ENCODE data around the gene C19orf12.

The C19orf12 gene

GRCh38 chr19:29667901-29668341 lies 47.1 kb downstream of the C19orf12 start:
- POLR2A ChIA-PET: interaction anchor here (1.8 kb wide), 1 partner anchor 62 kb away, joined by 4 read pairs; the partner anchor contains the start of gene POP4
- CTCF ChIA-PET: interaction anchor here (1.0 to 1.2 kb wide), 2 partner anchors 48 to 54 kb away, joined by 3 to 4 read pairs; no protein-coding TSS in a partner anchor
- no peak for DNase-seq (ENCODE audit: extremely low spot score)
- TF ChIP-seq SP1 (IDR thresholded peaks at IDR 0.05): no peak
- TF ChIP-seq ZNF384 (IDR thresholded peaks at IDR 0.05): no peak
- TF ChIP-seq ARNT (IDR thresholded peaks at IDR 0.05): no peak
- no peak for TF ChIP-seq NFRKB (IDR thresholded peaks at IDR 0.05)
- TF ChIP-seq, protein P1, sequence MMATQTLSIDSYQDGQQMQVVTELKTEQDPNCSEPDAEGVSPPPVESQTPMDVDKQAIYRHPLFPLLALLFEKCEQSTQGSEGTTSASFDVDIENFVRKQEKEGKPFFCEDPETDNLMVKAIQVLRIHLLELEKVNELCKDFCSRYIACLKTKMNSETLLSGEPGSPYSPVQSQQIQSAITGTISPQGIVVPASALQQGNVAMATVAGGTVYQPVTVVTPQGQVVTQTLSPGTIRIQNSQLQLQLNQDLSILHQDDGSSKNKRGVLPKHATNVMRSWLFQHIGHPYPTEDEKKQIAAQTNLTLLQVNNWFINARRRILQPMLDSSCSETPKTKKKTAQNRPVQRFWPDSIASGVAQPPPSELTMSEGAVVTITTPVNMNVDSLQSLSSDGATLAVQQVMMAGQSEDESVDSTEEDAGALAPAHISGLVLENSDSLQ (IDR thresholded peaks at IDR 0.05): no peak
- no peak for TF ChIP-seq L3MBTL2 (conservative IDR thresholded peaks at IDR 0.05)
- TF ChIP-seq TARDBP (IDR thresholded peaks at IDR 0.05): no peak
- TF ChIP-seq HDGF (IDR thresholded peaks at IDR 0.05; ENCODE audit: borderline replicate concordance): no peak

- ChIA-PET CTCF (no interaction called here), POLR2A (interaction anchor here (1.7 to 2.5 kb wide), 2 partner anchors 47 to 61 kb away, joined by 6 to 17 read pairs; partner anchors contain the start of genes C19orf12 and POP4)
- TF ChIP-seq FOXA1 (IDR thresholded peaks at IDR 0.05) (no peak), ZNF384 (IDR thresholded peaks at IDR 0.05) (no peak), NFRKB (IDR thresholded peaks at IDR 0.05) (no peak), FOXK2 (IDR thresholded peaks at IDR 0.05) (no peak), L3MBTL2 (conservative IDR thresholded peaks at IDR 0.05) (no peak), SUZ12 (IDR thresholded peaks at IDR 0.05) (no peak), HDGF (IDR thresholded peaks at IDR 0.05; ENCODE audit: borderline replicate concordance) (no peak), TARDBP (IDR thresholded peaks at IDR 0.05) (no peak), BHLHE40 (IDR thresholded peaks at IDR 0.05; ENCODE audit: borderline replicate concordance) (no peak), SP1 (IDR thresholded peaks at IDR 0.05) (no peak), FOXM1 (IDR thresholded peaks at IDR 0.05; ENCODE audit: borderline replicate concordance) (no peak), ARNT (IDR thresholded peaks at IDR 0.05) (no peak), LEF1 (IDR thresholded peaks at IDR 0.05; ENCODE audit: borderline replicate concordance) (no peak), CTBP1 (IDR thresholded peaks at IDR 0.05; ENCODE audit: borderline replicate concordance) (no peak)
- TF ChIP-seq, protein P1 (IDR thresholded peaks at IDR 0.05): no peak
- no peak for DNase-seq (ENCODE audit: extremely low spot score)
These were observed 47.7 kb downstream of the C19orf12 start for GRCh38 chr19:29667387-29667783.

- TF ChIP-seq ELF4 (IDR thresholded peaks at IDR 0.05) (no peak), BHLHE40 (IDR thresholded peaks at IDR 0.05; ENCODE audit: borderline replicate concordance) (no peak), HDGF (IDR thresholded peaks at IDR 0.05; ENCODE audit: borderline replicate concordance) (no peak), SP1 (IDR thresholded peaks at IDR 0.05) (no peak), SUZ12 (IDR thresholded peaks at IDR 0.05) (no peak), L3MBTL2 (conservative IDR thresholded peaks at IDR 0.05) (no peak), FOXK2 (IDR thresholded peaks at IDR 0.05) (no peak), ZNF384 (IDR thresholded peaks at IDR 0.05) (no peak)
- DNase-seq (ENCODE audit: extremely low spot score): no peak
- ChIA-PET POLR2A (interaction anchor here (1.1 to 2.5 kb wide), 4 partner anchors 39 to 178 kb away, joined by 3 to 17 read pairs (median 5); partner anchors contain the start of genes C19orf12 and POP4), CTCF (interaction anchor here (1.0 kb wide), 1 partner anchor 50 kb away, joined by 3 read pairs; no protein-coding TSS in a partner anchor)
These were observed 48.3 kb downstream of the C19orf12 start for GRCh38 chr19:29666578-29667386.

GRCh38 chr19:29665826-29666577 lies 49.1 kb downstream of the C19orf12 start:
- ChIA-PET CTCF (interaction anchor here (1.0 kb wide), 1 partner anchor 50 kb away, joined by 3 read pairs; no protein-coding TSS in a partner anchor), POLR2A (interaction anchor here (0.9 to 2.5 kb wide), 8 partner anchors 11 to 179 kb away, joined by 3 to 17 read pairs (median 4); partner anchors contain the start of genes C19orf12 and POP4)
- no peak for DNase-seq (ENCODE audit: extremely low spot score)
- TF ChIP-seq L3MBTL2 (conservative IDR thresholded peaks at IDR 0.05) (0 out of 2 replicates have a peak, but pooled peaks have one; percentile 17), BHLHE40 (IDR thresholded peaks at IDR 0.05; ENCODE audit: borderline replicate concordance) (no peak)

- POLR2A ChIA-PET: interaction anchor here (0.9 to 2.5 kb wide), 6 partner anchors 12 to 180 kb away, joined by 3 to 17 read pairs (median 4); partner anchors contain the start of genes C19orf12 and POP4
- CTCF ChIA-PET: no interaction called here
- peak; percentile 91 for DNase-seq (ENCODE audit: extremely low spot score)
- no peak for TF ChIP-seq FOXM1 (IDR thresholded peaks at IDR 0.05; ENCODE audit: borderline replicate concordance)
- no peak for TF ChIP-seq NFRKB (IDR thresholded peaks at IDR 0.05)
- TF ChIP-seq ZNF384 (IDR thresholded peaks at IDR 0.05): no peak
- no peak for TF ChIP-seq TARDBP (IDR thresholded peaks at IDR 0.05)
- TF ChIP-seq LEF1 (IDR thresholded peaks at IDR 0.05; ENCODE audit: borderline replicate concordance): no peak
- TF ChIP-seq L3MBTL2 (conservative IDR thresholded peaks at IDR 0.05): no peak
- TF ChIP-seq CTBP1 (IDR thresholded peaks at IDR 0.05; ENCODE audit: borderline replicate concordance): no peak
- no peak for TF ChIP-seq ELF4 (IDR thresholded peaks at IDR 0.05)
- TF ChIP-seq ARNT (IDR thresholded peaks at IDR 0.05): no peak
- TF ChIP-seq, protein P1 (IDR thresholded peaks at IDR 0.05): no peak
- no peak for TF ChIP-seq FOXK2 (IDR thresholded peaks at IDR 0.05)
- no peak for TF ChIP-seq FOXA1 (IDR thresholded peaks at IDR 0.05)
- TF ChIP-seq SUZ12 (IDR thresholded peaks at IDR 0.05): no peak
- TF ChIP-seq BHLHE40 (IDR thresholded peaks at IDR 0.05; ENCODE audit: borderline replicate concordance): no peak
- TF ChIP-seq SP1 (IDR thresholded peaks at IDR 0.05): no peak
- no peak for TF ChIP-seq HDGF (IDR thresholded peaks at IDR 0.05; ENCODE audit: borderline replicate concordance)
These were observed 49.7 kb downstream of the C19orf12 start, which contains the start of gene PLEKHF1 for GRCh38 chr19:29665215-29665825. Gene PLEKHF1 (plus strand): TSS chr19:29665461. CDS start chr19:29673840, 8,379 bp downstream.
